Bronchial epithelial cell (primary cell): ENCODE measurements around the gene ZMYND19. TPM values are rescaled to one million over a fixed set of nuclear protein-coding genes. Genes with fewer than 3 reads are reported as not detected.

Source experiments
- DNase-seq: peaks from one replicate; pipeline ENCODE4 v3.0.0-alpha.2; 2010; ENCODE audit warnings: low read depth
- FAIRE-seq: peaks from 2 replicates; lab custom pipeline; 2011; peaks lifted over from hg19 to GRCh38; lab: Jason Lieb, UNC
- H3K27me3 ChIP-seq: 2 replicates; pipeline ENCODE4 v1.5.1; 2011; ENCODE audit warnings: low read length; ENCODE audit not compliant: control insufficient read depth, insufficient read depth
- H3K36me3 ChIP-seq: 2 replicates; pipeline ENCODE4 v1.5.1; 2011; ENCODE audit warnings: low read length; ENCODE audit not compliant: control insufficient read depth, insufficient read depth
- H3K4me3 ChIP-seq: 2 replicates; pipeline ENCODE4 v1.5.1; 2011; ENCODE audit warnings: mild to moderate bottlenecking, low read depth, low read length, control low read depth
- CTCF ChIP-seq: IDR thresholded peaks from 2 replicates; pipeline ENCODE4 v1.5.1; 2011; ENCODE audit warnings: mild to moderate bottlenecking, moderate library complexity, low read length, control low read depth, inconsistent platforms; ENCODE audit not compliant: insufficient read depth, severe bottlenecking
- total RNA-seq: library from RNA; depleted of rRNA; stranded (reverse); fragments of >200 nt; gene quantifications from 2 replicates; pipeline ENCODE4 v1.2.1, GENCODE V29; 2014

ZMYND19 gene
- total RNA-seq, 1 donor from 2014 or later, result 34.2 TPM

DNA sequence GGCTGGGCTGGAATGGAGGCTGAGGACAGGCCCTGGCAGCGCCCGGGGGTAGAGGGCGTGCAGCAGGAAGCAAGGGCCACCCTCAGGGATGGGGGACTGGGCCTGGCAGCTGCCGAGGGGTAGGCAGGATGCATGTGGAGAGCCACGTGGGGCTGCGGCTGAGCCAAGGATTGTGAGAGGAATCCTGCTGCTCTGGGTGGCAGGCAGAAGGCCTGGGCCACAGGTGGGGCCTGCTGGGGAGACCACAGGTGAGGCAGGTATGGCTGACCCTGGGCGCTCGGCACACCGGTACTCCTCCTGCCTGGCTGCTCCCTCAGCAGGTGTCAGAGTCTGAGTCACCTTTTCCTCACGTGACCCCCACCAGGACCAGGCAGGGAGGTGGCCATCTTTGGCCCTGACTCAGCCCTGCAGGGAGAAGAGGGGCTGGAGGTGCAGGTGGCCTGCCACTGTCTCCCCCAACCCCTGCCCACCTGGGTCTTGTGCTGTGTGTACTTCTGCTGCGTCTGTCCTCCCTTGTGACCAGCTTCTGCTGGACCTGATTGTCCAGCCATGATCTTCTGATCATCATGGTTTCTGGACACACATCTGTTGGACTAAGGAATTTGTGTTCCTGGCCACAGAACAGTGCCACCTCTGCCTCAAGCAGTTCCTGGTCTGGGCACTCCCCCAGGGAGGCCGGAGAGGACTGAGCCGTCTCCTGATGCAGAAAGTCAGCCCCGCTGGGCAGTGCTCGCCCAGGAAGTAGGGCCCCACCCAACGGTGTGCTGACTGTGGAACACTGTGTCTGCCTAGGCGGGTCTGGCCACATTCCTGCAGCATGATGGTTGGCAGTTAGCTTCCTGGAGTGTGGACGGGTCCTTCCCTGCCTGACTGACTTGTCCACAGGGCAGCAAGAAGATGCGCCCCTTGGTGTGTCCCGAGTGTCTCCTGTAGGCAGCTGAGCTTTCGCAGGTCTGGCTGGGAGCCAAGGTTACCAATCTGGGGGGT, 21.6 kb upstream of the ZMYND19 start:
- Histone ChIP-seq H3K4me3 (peak overlapping the region; percentile 39), H3K27me3 (no peaks in the 10 kb centered on the region), H3K36me3 (peaks cover 37% of the 10 kb centered on the region)
- FAIRE-seq (peak; percentile 100), DNase-seq (peak; percentile 97)
- TF ChIP-seq CTCF, result no peak

GRCh38 chr9:137610944-137611343, 20.6 kb upstream of the ZMYND19 start:
- Histone ChIP-seq H3K4me3 (no peak overlapping the region), H3K36me3 (peaks cover 37% of the 10 kb centered on the region), H3K27me3 (no peaks in the 10 kb centered on the region)
- no peak for TF ChIP-seq CTCF
- DNase-seq (no peak), FAIRE-seq (peak; percentile 13)

DNA sequence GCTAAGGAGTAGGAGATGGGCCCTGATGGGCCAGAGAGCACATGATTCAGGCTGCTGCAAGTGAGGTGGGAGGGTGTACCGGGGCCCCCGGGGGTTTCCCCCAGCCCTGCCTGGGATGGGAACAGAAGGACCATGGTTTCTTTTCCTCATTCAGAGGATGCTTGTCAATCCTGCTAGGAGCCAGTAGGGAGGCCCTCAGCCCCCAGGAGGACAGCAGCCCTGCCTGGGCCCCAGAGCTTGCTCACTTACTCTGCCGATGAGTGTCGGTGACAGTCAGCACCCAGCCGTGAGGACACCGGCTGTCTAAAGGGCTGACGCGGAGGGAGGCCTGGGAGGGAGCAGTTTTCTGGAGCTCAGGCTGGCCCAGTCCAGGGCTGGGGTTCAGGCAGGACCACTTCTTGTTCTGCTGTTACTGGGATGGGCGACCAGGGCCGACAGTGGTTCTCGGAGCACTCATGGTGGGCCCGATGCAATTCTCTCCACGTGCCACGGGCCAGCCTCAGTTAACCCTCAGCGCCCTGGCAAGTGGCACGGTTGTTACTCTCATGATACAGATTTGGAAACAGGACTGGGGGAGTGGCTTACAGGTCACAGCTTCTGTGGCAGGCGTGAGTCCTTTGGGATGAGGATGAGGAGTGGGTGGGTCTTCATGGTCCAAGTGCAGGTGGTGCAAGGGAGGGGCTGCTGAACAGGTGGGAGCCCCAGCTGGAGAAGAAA, 17.0 kb upstream of the ZMYND19 start:
- no peaks in the 10 kb centered on the region for H3K27me3 ChIP-seq
- peak overlapping the region; percentile 80 for H3K4me3 ChIP-seq
- TF ChIP-seq CTCF, result no peak
- FAIRE-seq (no peak), DNase-seq (no peak)
- H3K36me3 ChIP-seq, result peaks cover 11% of the 10 kb centered on the region

DNA sequence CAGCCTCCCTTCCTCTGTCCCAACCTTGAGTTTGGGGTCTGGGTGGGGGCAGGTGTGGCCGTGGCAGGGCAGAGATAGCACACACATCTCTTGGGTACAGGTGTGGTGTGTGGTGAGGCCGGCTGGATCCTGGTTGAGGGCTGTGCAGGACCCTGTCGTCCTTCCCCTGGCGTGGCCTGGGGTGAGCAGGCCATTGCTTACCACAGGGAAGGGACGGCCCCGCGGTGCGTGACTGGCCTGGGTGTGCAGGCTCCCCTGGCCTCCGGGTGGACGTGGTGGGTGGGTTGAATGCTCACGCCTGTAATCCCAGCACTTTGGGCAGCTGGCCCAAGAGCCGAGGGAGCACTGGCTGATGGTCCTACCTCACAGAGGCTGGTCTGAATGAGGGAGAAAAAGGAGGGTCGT, 16.4 kb upstream of the ZMYND19 start:
- Histone ChIP-seq H3K4me3 (peak overlapping the region; percentile 80), H3K27me3 (no peaks in the 10 kb centered on the region), H3K36me3 (peaks cover 11% of the 10 kb centered on the region)
- no peak for DNase-seq
- TF ChIP-seq CTCF, result no peak
- no peak for FAIRE-seq

- no peak for FAIRE-seq
- no peaks in the 10 kb centered on the region for H3K27me3 ChIP-seq
Measured at GRCh38 chr9:137606005-137606621, 15.8 kb upstream of the ZMYND19 start.

More at GRCh38 chr9:137606005-137606621, 15.8 kb upstream of the ZMYND19 start:
- H3K4me3 ChIP-seq, result peak overlapping the region; percentile 80
- peaks cover 10% of the 10 kb centered on the region for H3K36me3 ChIP-seq
- no peak for TF ChIP-seq CTCF
- no peak for DNase-seq
